Tibial nerve (tissue), 4 donors: ENCODE measurements around the gene CDC42SE2.

Experiments
- CTCF ChIP-seq, 5 experiments: fragments of 200-600 bp in 3 of 5; fragments of 450-650 bp in 2 of 5; sonication (generic) in 3 of 5; IDR thresholded peaks; one replicate each; pipeline ENCODE4 v1.5.1; 2016 to 2019; ENCODE audit warnings: antibody characterized with exemption in 5 of 5, mild to moderate bottlenecking in 3 of 5, moderate library complexity in 2 of 5
- EP300 ChIP-seq, 2 donors: sonication (generic); formaldehyde crosslinking; IDR thresholded peaks; one replicate each; pipeline ENCODE4 v1.6.1; 2017; ENCODE audit warnings: antibody characterized with exemption in 2 of 2, mild to moderate bottlenecking in 1 of 2
- POLR2A ChIP-seq, 2 donors: fragments of 450-650 bp; IDR thresholded peaks; one replicate each; pipeline ENCODE4 v1.6.1; 2017; ENCODE audit warnings: antibody characterized with exemption in 2 of 2, mild to moderate bottlenecking in 2 of 2, moderate library complexity in 2 of 2

GRCh38 chr5:131254741-131255140 is 9.1 kb upstream of the CDC42SE2 start:
- TF ChIP-seq POLR2A (IDR thresholded peaks at IDR 0.05) (no peak), CTCF (IDR thresholded peaks at IDR 0.05) (no peak), EP300 (IDR thresholded peaks at IDR 0.05) (no peak)
